ENCODE measurements around the gene DCAF8. TPM values are rescaled to one million over a fixed set of nuclear protein-coding genes. Genes with fewer than 3 reads are reported as not detected.

The DCAF8 gene
- total and polyA plus RNA-seq, 2 donors (not counting 1 experiment from before 2014, with no cell fraction given), result 194 to 266 TPM

- Histone ChIP-seq H3K9ac (ENCODE audit: low read length) (no peak overlapping the region), H3K4me3 (ENCODE audit: control extremely low read depth in 1 of 5, extremely low read depth in 1 of 5, insufficient read depth in 1 of 5, low read depth in 2 of 5, low read length in 4 of 5) (no peak overlapping the region), H3K4me2 (replicated peaks; ENCODE audit: low read depth, low read length, poor library complexity, severe bottlenecking) (no peak overlapping the region), H4K20me1 (ENCODE audit: control insufficient read depth, insufficient read depth, low read length, poor library complexity, severe bottlenecking) (no peaks in the 10 kb centered on the region), H3K36me3 (replicated peaks in 1 of 2; ENCODE audit: control extremely low read depth in 1 of 2, control insufficient read depth in 1 of 2, extremely low read depth in 1 of 2, insufficient read depth in 2 of 2, low read length in 1 of 2) (peaks cover 25 to 89% of the 10 kb centered on the region in 2 experiments), H3K79me2 (ENCODE audit: control insufficient read depth, insufficient read depth, low read length) (no peaks in the 10 kb centered on the region), H3K27ac (ENCODE audit: low read length in 2 of 2) (no peak overlapping the region), H3K9me3 (ENCODE audit: control extremely low read depth in 1 of 3, control insufficient read depth in 2 of 3, insufficient read depth in 1 of 3, low read length in 2 of 3) (no peaks in the 10 kb centered on the region), H3K4me1 (ENCODE audit: control insufficient read depth in 2 of 2, insufficient read depth in 2 of 2, low read length in 2 of 2) (no peaks in the 10 kb centered on the region), H2AFZ (ENCODE audit: insufficient read depth, low read depth, low read length, poor library complexity, severe bottlenecking) (no peak overlapping the region), H3K27me3 (replicated peaks in 1 of 4; ENCODE audit: control extremely low read depth in 1 of 4, control insufficient read depth in 3 of 4, insufficient read depth in 4 of 4, low read length in 3 of 4) (no peaks in the 10 kb centered on the region)
- TF ChIP-seq EZH2 (IDR thresholded peaks at IDR 0.05; ENCODE audit: borderline replicate concordance, insufficient read depth, low read depth, low read length, poor library complexity, severe bottlenecking), result no peak
- no peak for TF ChIP-seq CTCF (IDR thresholded peaks at IDR 0.05)
- ATAC-seq (ENCODE audit: low read depth) (no peak), DNase-seq (no peak)
- CTCF ChIA-PET, result interaction anchor here (1.8 to 3.8 kb wide), 3 partner anchors 8 to 34 kb away, joined by 6 to 14 read pairs (median 9); no protein-coding TSS in a partner anchor
- intact Hi-C loops (cut with micrococcal nuclease), result no loop called here
- Mint-ChIP-seq H3K27me3 (no peaks in the 10 kb centered on the region), H3K4me3 (no peak overlapping the region), H3K9me3 (ENCODE audit: insufficient read depth) (no peaks in the 10 kb centered on the region), H3K27ac (no peak overlapping the region), H3K4me1 (no peaks in the 10 kb centered on the region)
- WGBS (ENCODE audit: insufficient coverage), result no CpG with 5 or more reads among the region's 1 CpG
- POLR2A ChIA-PET, result no interaction called here
Measured at GRCh38 chr1:160227561-160227960, 34.8 kb downstream of the DCAF8 start.

GRCh38 chr1:160227034-160227433 lies 35.3 kb downstream of the DCAF8 start:
- Histone ChIP-seq H3K4me1 (ENCODE audit: control insufficient read depth in 2 of 2, insufficient read depth in 2 of 2, low read length in 2 of 2) (no peaks in the 10 kb centered on the region), H3K9me3 (ENCODE audit: control extremely low read depth in 1 of 3, control insufficient read depth in 2 of 3, insufficient read depth in 1 of 3, low read length in 2 of 3) (no peaks in the 10 kb centered on the region), H2AFZ (ENCODE audit: insufficient read depth, low read depth, low read length, poor library complexity, severe bottlenecking) (no peak overlapping the region), H3K79me2 (ENCODE audit: control insufficient read depth, insufficient read depth, low read length) (no peaks in the 10 kb centered on the region), H3K4me3 (ENCODE audit: control extremely low read depth in 1 of 5, extremely low read depth in 1 of 5, insufficient read depth in 1 of 5, low read depth in 2 of 5, low read length in 4 of 5) (no peak overlapping the region), H3K27me3 (replicated peaks in 1 of 4; ENCODE audit: control extremely low read depth in 1 of 4, control insufficient read depth in 3 of 4, insufficient read depth in 4 of 4, low read length in 3 of 4) (no peaks in the 10 kb centered on the region), H3K27ac (ENCODE audit: low read length in 2 of 2) (no peak overlapping the region), H3K9ac (ENCODE audit: low read length) (no peak overlapping the region), H3K4me2 (replicated peaks; ENCODE audit: low read depth, low read length, poor library complexity, severe bottlenecking) (no peak overlapping the region), H3K36me3 (replicated peaks in 1 of 2; ENCODE audit: control extremely low read depth in 1 of 2, control insufficient read depth in 1 of 2, extremely low read depth in 1 of 2, insufficient read depth in 2 of 2, low read length in 1 of 2) (peaks cover 26 to 93% of the 10 kb centered on the region in 2 experiments), H4K20me1 (ENCODE audit: control insufficient read depth, insufficient read depth, low read length, poor library complexity, severe bottlenecking) (no peaks in the 10 kb centered on the region)
- ChIA-PET POLR2A (no interaction called here), CTCF (interaction anchor here (1.8 to 3.8 kb wide), 3 partner anchors 9 to 34 kb away, joined by 6 to 14 read pairs (median 9); no protein-coding TSS in a partner anchor)
- Mint-ChIP-seq H3K4me3 (no peak overlapping the region), H3K27ac (no peak overlapping the region), H3K4me1 (no peaks in the 10 kb centered on the region), H3K9me3 (ENCODE audit: insufficient read depth) (no peaks in the 10 kb centered on the region), H3K27me3 (no peaks in the 10 kb centered on the region)
- 100% methylated on average over 3 of the region's 4 CpGs for WGBS (ENCODE audit: insufficient coverage)
- DNase-seq (no peak), ATAC-seq (ENCODE audit: low read depth) (no peak)
- intact Hi-C loops (cut with micrococcal nuclease), result no loop called here
- TF ChIP-seq CTCF (IDR thresholded peaks at IDR 0.05), result no peak
- TF ChIP-seq EZH2 (IDR thresholded peaks at IDR 0.05; ENCODE audit: borderline replicate concordance, insufficient read depth, low read depth, low read length, poor library complexity, severe bottlenecking), result no peak
